IMR-90 (cell line): ENCODE measurements around the gene LYRM2. TPM values are rescaled to one million over a fixed set of nuclear protein-coding genes. Genes with fewer than 3 reads are reported as not detected.

Experiments
- ATAC-seq: fragments of 200-7000 bp; cut with Tn5 transposase; 2 replicates; pipeline ENCODE4 v1.9.1; 2020; ENCODE audit warnings: low read depth, mild to moderate bottlenecking, moderate library complexity
- BruUV-seq: library from RNA; stranded (reverse); fragments of 400-500 nt; replicated peaks from 2 replicates; lab custom pipeline; 2021; lab: Mats Ljungman, UMichigan
- CTCF ChIA-PET: fragments of 300-600 bp; formaldehyde crosslinking; extraction: SDS; loops from one replicate; lab custom pipeline; 2021; ENCODE audit warnings: antibody characterized with exemption; lab: Yijun Ruan, JAX
- POLR2A ChIA-PET: fragments of 300-600 bp; sonication (Branson Sonifier 250); formaldehyde crosslinking; loops from one replicate; lab custom pipeline; 2022; ENCODE audit warnings: antibody characterized with exemption; ENCODE audit not compliant: unreplicated experiment; lab: Charles Lee
- DNase-seq: peaks from one replicate; pipeline ENCODE4 v3.0.0; 2013
- H2AFZ ChIP-seq: replicated peaks from 2 replicates; pipeline ENCODE3; 2013; ENCODE audit warnings: low read length, mild to moderate bottlenecking; ENCODE audit not compliant: poor library complexity
- H2AK5ac ChIP-seq: 2 replicates; pipeline ENCODE4 v1.6.1; 2013; ENCODE audit warnings: low read depth, low read length, inconsistent platforms
- H2AK9ac ChIP-seq: replicated peaks from 2 replicates; pipeline ENCODE3; 2013; ENCODE audit warnings: mild to moderate bottlenecking, low read depth, low read length, moderate library complexity; ENCODE audit not compliant: poor library complexity
- H2BK120ac ChIP-seq: 2 replicates; pipeline ENCODE4 v1.6.1; 2013; ENCODE audit warnings: low read depth, low read length, inconsistent platforms
- H2BK15ac ChIP-seq: 3 replicates; pipeline ENCODE4 v1.6.1; 2013; ENCODE audit warnings: low read depth, low read length, inconsistent platforms
- H2BK20ac ChIP-seq: 2 replicates; pipeline ENCODE4 v1.6.1; 2013; ENCODE audit warnings: low read depth, mild to moderate bottlenecking, inconsistent platforms, low read length, moderate library complexity
- H2BK5ac ChIP-seq: 2 replicates; pipeline ENCODE4 v1.6.1; 2013; ENCODE audit warnings: mild to moderate bottlenecking, low read depth, low read length, inconsistent platforms; ENCODE audit not compliant: poor library complexity, severe bottlenecking
- H3K14ac ChIP-seq: replicated peaks from 2 replicates; pipeline ENCODE4 v1.6.1; 2013; ENCODE audit warnings: low read depth, low read length, inconsistent platforms
- H3K18ac ChIP-seq: 2 replicates; pipeline ENCODE4 v1.6.1; 2013; ENCODE audit warnings: low read depth, low read length, control low read depth
- H3K23ac ChIP-seq: 2 replicates; pipeline ENCODE4 v1.6.1; 2013; ENCODE audit warnings: low read depth, low read length, inconsistent platforms
- H3K27ac ChIP-seq: 2 replicates; pipeline ENCODE4 v1.5.1; 2013; ENCODE audit warnings: mild to moderate bottlenecking, control low read depth, low read length; ENCODE audit not compliant: insufficient read depth
- H3K27me3 ChIP-seq: 2 replicates; pipeline ENCODE4 v1.6.1; 2013; ENCODE audit warnings: low read length; ENCODE audit not compliant: control insufficient read depth, insufficient read depth
- H3K36me3 ChIP-seq: 2 replicates; pipeline ENCODE4 v1.6.1; 2013; ENCODE audit warnings: low read length, mixed read lengths; ENCODE audit not compliant: control insufficient read depth, insufficient read depth
- H3K4ac ChIP-seq: 2 replicates; pipeline ENCODE4 v1.6.1; 2013; ENCODE audit warnings: low read depth, low read length, inconsistent platforms
- H3K4me1 ChIP-seq: 2 replicates; pipeline ENCODE4 v1.6.1; 2013; ENCODE audit warnings: low read length, mixed read lengths; ENCODE audit not compliant: control insufficient read depth, insufficient read depth
- H3K4me2 ChIP-seq: 2 replicates; pipeline ENCODE4 v1.6.1; 2013; ENCODE audit warnings: low read depth, mild to moderate bottlenecking, control low read depth, low read length, moderate library complexity
- H3K4me3 ChIP-seq: 2 replicates; pipeline ENCODE4 v1.5.1; 2013; ENCODE audit warnings: low read depth, mild to moderate bottlenecking, control low read depth, low read length, moderate library complexity; ENCODE audit not compliant: insufficient read depth
- H3K56ac ChIP-seq: 2 replicates; pipeline ENCODE4 v1.6.1; 2013; ENCODE audit warnings: low read length, inconsistent platforms; ENCODE audit not compliant: insufficient read depth; ENCODE audit errors: extremely low read depth
- H3K79me1 ChIP-seq, 2 experiments: 2 replicates each; pipeline ENCODE4 v1.6.1; 2013; ENCODE audit warnings: low read length in 2 of 2, inconsistent platforms in 1 of 2, low read depth in 1 of 2
- H3K9ac ChIP-seq: 2 replicates; pipeline ENCODE4 v1.6.1; 2013; ENCODE audit warnings: low read depth, low read length, control low read depth
- H3K9me1 ChIP-seq: 2 replicates; pipeline ENCODE4 v1.6.1; 2013; ENCODE audit warnings: low read length, inconsistent platforms; ENCODE audit not compliant: insufficient read depth
- H3K9me3 ChIP-seq: 2 replicates; pipeline ENCODE4 v1.6.1; 2013; ENCODE audit warnings: low read length; ENCODE audit not compliant: control insufficient read depth, insufficient read depth
- H4K20me1 ChIP-seq: 2 replicates; pipeline ENCODE4 v1.6.1; 2013; ENCODE audit warnings: low read length, inconsistent platforms; ENCODE audit not compliant: insufficient read depth
- H4K5ac ChIP-seq: 2 replicates; pipeline ENCODE4 v1.6.1; 2013; ENCODE audit warnings: mild to moderate bottlenecking, low read depth, low read length, control low read depth
- H4K8ac ChIP-seq, 2 experiments: 2 replicates each; pipeline ENCODE4 v1.6.1; 2013; ENCODE audit warnings: low read depth in 2 of 2, low read length in 2 of 2, control low read depth in 1 of 2, inconsistent platforms in 1 of 2
- H4K91ac ChIP-seq: 2 replicates; pipeline ENCODE4 v1.6.1; 2013; ENCODE audit warnings: low read depth, low read length, inconsistent platforms; ENCODE audit not compliant: insufficient read depth
- FOS ChIP-seq: fragments of 150-350 bp; IDR thresholded peaks from 2 replicates; pipeline ENCODE4 v1.6.1; 2016; ENCODE audit warnings: low read depth, low read length
- MAFK ChIP-seq: IDR thresholded peaks from 2 replicates; pipeline ENCODE4 v1.6.1; 2012; ENCODE audit warnings: low read depth, low read length, improper control_type of control experiment
- NFE2L2 ChIP-seq: fragments of 150-350 bp; IDR thresholded peaks from 2 replicates; pipeline ENCODE4 v1.6.1; 2016; ENCODE audit warnings: low read depth, mild to moderate bottlenecking, low read length
- WGBS, 2 experiments: methylation state at CpG; one replicate each; pipeline versions ENCODE4 v1.1.5 to v1.1.7; 2013; ENCODE audit warnings: missing lambda C conversion rate in 2 of 2; ENCODE audit not compliant: insufficient read length in 1 of 2; ENCODE audit errors: extremely low coverage in 2 of 2; 5-methylcytosine and 5-hydroxymethylcytosine counted together
- dilution Hi-C: fragments of 300-500 bp; cut with HindIII; formaldehyde crosslinking; loops from one replicate; pipeline ENCODE4 v1.14.3; 2018; ENCODE audit warnings: low sequenced_read_pairs; ENCODE audit not compliant: unreplicated experiment
- in situ Hi-C: fragments of 300-500 bp; cut with MboI; formaldehyde crosslinking; loops from 3 replicates; pipeline ENCODE4 v1.14.3; 2019; ENCODE audit warnings: low sequenced_read_pairs, inconsistent platforms, mixed read lengths
- intact Hi-C: fragments of 100-400 bp; cut with micrococcal nuclease; formaldehyde crosslinking; loops from 2 replicates; pipeline ENCODE4 v1.10.0; 2022
- polyA plus RNA-seq, 3 experiments: library from polyadenylated mRNA; depleted of rRNA; stranded (reverse); fragments of >200 nt; gene quantifications; 2 replicates each; pipeline ENCODE4 v1.2.3, GENCODE V29; 2012; ENCODE audit warnings: low replicate concordance in 1 of 3
- total RNA-seq: library from RNA; depleted of rRNA; stranded (reverse); fragments of >200 nt; gene quantifications from 2 replicates; pipeline ENCODE4 v1.2.3, GENCODE V29; 2012
- TF ChIP-seq, protein P1 (sequence below): fragments of 150-350 bp; IDR thresholded peaks from 2 replicates; pipeline ENCODE4 v1.6.1; 2016; ENCODE audit warnings: low read depth, mild to moderate bottlenecking, low read length, moderate library complexity, borderline replicate concordance

LYRM2 gene
- total and polyA plus RNA-seq, 2 of the 4 experiments (the other 2 are of a cell fraction), result 14.0 to 24.0 TPM

DNA sequence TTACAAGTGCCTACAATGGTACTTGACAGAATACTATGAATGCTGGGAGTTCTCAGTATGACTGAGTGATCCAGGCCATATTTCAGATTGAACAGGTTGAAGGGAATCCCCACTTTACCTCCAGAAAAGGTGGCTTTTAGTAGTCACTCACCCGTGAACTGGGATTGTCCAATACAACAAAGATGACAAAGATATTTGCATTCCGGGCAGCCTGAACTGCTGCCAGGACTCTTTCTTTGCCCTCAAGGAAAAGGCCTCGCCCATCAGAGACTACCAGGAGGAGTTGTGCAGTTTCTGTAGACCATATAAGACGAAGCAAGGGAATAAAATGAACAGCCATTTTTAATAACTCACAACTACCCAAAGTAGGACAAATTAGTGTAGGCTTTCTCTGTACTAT, 6.3 kb upstream of the LYRM2 start:
- DNase-seq (no peak), ATAC-seq (no peak)
- Histone ChIP-seq H3K9me3 (no peaks in the 10 kb centered on the region), H2AFZ (no peak overlapping the region), H2AK9ac (no peak overlapping the region), H3K18ac (no peak overlapping the region), H3K79me1 (peaks cover 0 to 3% of the 10 kb centered on the region in 2 experiments; a peak in 1 of 4 replicates), H3K4me2 (no peak overlapping the region), H3K4me3 (no peak overlapping the region), H2BK20ac (no peak overlapping the region), H3K9me1 (no peaks in the 10 kb centered on the region; the same call in 1 of the 2 replicates), H3K23ac (no peak overlapping the region), H4K20me1 (no peaks in the 10 kb centered on the region), H3K9ac (no peak overlapping the region), H2BK15ac (no peak overlapping the region), H3K14ac (no peak overlapping the region), H3K36me3 (peaks cover 16% of the 10 kb centered on the region), H3K4me1 (no peaks in the 10 kb centered on the region), H3K56ac (no peak overlapping the region), H4K5ac (no peak overlapping the region), H3K4ac (no peak overlapping the region), H3K27ac (no peak overlapping the region), H2BK120ac (no peak overlapping the region), H4K8ac (no peak overlapping the region), H4K91ac (no peak overlapping the region), H2AK5ac (no peak overlapping the region), H3K27me3 (no peaks in the 10 kb centered on the region), H2BK5ac (no peak overlapping the region)
- dilution Hi-C loops, result no loop called here
- CTCF ChIA-PET, result interaction anchor here (0.5 to 1.1 kb wide), 2 partner anchors 272 to 550 kb away, joined by 3 to 4 read pairs; no protein-coding TSS in a partner anchor
- intact Hi-C loops, result no loop called here
- in situ Hi-C loops, result no loop called here
- TF ChIP-seq, protein P1, sequence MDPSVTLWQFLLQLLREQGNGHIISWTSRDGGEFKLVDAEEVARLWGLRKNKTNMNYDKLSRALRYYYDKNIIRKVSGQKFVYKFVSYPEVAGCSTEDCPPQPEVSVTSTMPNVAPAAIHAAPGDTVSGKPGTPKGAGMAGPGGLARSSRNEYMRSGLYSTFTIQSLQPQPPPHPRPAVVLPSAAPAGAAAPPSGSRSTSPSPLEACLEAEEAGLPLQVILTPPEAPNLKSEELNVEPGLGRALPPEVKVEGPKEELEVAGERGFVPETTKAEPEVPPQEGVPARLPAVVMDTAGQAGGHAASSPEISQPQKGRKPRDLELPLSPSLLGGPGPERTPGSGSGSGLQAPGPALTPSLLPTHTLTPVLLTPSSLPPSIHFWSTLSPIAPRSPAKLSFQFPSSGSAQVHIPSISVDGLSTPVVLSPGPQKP, result no peak
- TF ChIP-seq MAFK, result no peak
- TF ChIP-seq FOS, result no peak
- no peak for TF ChIP-seq NFE2L2
- no TSS peak for BruUV-seq
- POLR2A ChIA-PET, result no interaction called here
- no CpG with 5 or more reads among the region's 4 CpGs for WGBS, 2 experiments
